Measurements from ENCODE around the gene ERVV-1.
"Not testable (repeated sequence)": the region's sequence is repeated elsewhere in the genome, so short reads cannot be mapped to it uniquely, and the experiment has no call there.

The ERVV-1 gene

GRCh38 chr19:53028306-53028705, 14.6 kb downstream of the ERVV-1 start:
- DNase-seq, result not testable (repeated sequence)

GRCh38 chr19:53034054-53034453, 20.3 kb downstream of the ERVV-1 start:
- no peak for DNase-seq

- DNase-seq, result no peak
Measured at GRCh38 chr19:53034948-53035675, 21.4 kb downstream of the ERVV-1 start.

GRCh38 chr19:53037101-53038097, 23.7 kb downstream of the ERVV-1 start:
- DNase-seq, result no peak

- no peak for DNase-seq
Measured at GRCh38 chr19:53041366-53041765, 27.6 kb downstream of the ERVV-1 start.

- DNase-seq, result no peak
Measured at GRCh38 chr19:53045536-53045935, 31.8 kb downstream of the ERVV-1 start.

GRCh38 chr19:53047379-53047778, 33.7 kb downstream of the ERVV-1 start:
- no peak for DNase-seq

GRCh38 chr19:53055117-53055516, 41.4 kb downstream of the ERVV-1 start:
- DNase-seq, result no peak

GRCh38 chr19:53057904-53058580, 44.3 kb downstream of the ERVV-1 start:
- DNase-seq, result no peak

Data from effector CD4-positive, alpha-beta T cell (primary cell).